ENCODE results near the gene METAP1D.

GRCh38 chr2:172113617-172114016 is 113.9 kb downstream of the METAP1D start:
- TF ChIP-seq TEAD4 (IDR thresholded peaks at IDR 0.05) (no peak), RAD21 (IDR thresholded peaks at IDR 0.05; ENCODE audit: low read depth) (peak; percentile 64), EGR1 (IDR thresholded peaks at IDR 0.05) (no peak), CREB1 (IDR thresholded peaks at IDR 0.05; ENCODE audit: low read depth) (no peak), EP300 (IDR thresholded peaks at IDR 0.05; ENCODE audit: borderline replicate concordance) (no peak), NFIC (IDR thresholded peaks at IDR 0.05) (no peak), FOXM1 (IDR thresholded peaks at IDR 0.05; ENCODE audit: borderline replicate concordance, low read depth) (no peak)
